Motor neuron (in vitro differentiated cells): ENCODE measurements around the gene SHC1. TPM values are rescaled to one million over a fixed set of nuclear protein-coding genes. Genes with fewer than 3 reads are reported as not detected.
"Not testable (repeated sequence)": the region's sequence is repeated elsewhere in the genome, so short reads cannot be mapped to it uniquely, and the experiment has no call there.

Experiments
- ATAC-seq, 8 experiments: fragments of 200-7000 bp; cut with Tn5 transposase; replicated peaks in 6 of 8; 2 replicates each; pipeline ENCODE4 v1.8.0; 2021; ENCODE audit warnings: mild to moderate bottlenecking in 8 of 8, moderate library complexity in 8 of 8
- H3K27ac ChIP-seq, 2 donors: fragments of 250-450 bp; sonication (Bioruptor Pico); 2 replicates each; pipeline ENCODE4 v1.9.0; 2021; ENCODE audit warnings: antibody characterized with exemption in 2 of 2, mild to moderate bottlenecking in 2 of 2, moderate library complexity in 1 of 2
- H3K4me1 ChIP-seq, 2 donors: fragments of 250-450 bp; sonication (Bioruptor Pico); replicated peaks in 1 of 2; 2 replicates each; pipeline ENCODE4 v1.6.1; 2021; ENCODE audit warnings: antibody characterized with exemption in 2 of 2, mild to moderate bottlenecking in 2 of 2, moderate library complexity in 1 of 2
- H3K4me3 ChIP-seq, 5 donors: fragments of 250-450 bp; sonication (Bioruptor Pico); 2 replicates each; pipeline ENCODE4 v1.9.0; 2021; ENCODE audit warnings: antibody characterized with exemption in 5 of 5, mild to moderate bottlenecking in 5 of 5, moderate library complexity in 4 of 5
- WGBS, 10 experiments: fragments of 450-650 bp; shearing (Covaris generic); methylation state at CpG; one replicate each; pipeline ENCODE4 v1.0.0; 2022; 5-methylcytosine and 5-hydroxymethylcytosine counted together
- in situ Hi-C, 9 experiments: fragments of 400-800 bp; cut with MboI; loops; one replicate each; pipeline ENCODE4 v1.15.0; 2021; ENCODE audit warnings: low sequenced_read_pairs in 9 of 9, low pct_unique_long_range_greater_than_20kb in 2 of 9; ENCODE audit not compliant: unreplicated experiment in 9 of 9
- total RNA-seq, 8 experiments: library from RNA; unstranded; fragments of 300-600 nt; gene quantifications; 2 replicates each; pipeline versions ENCODE4 v1.2.3 to v1.2.4, GENCODE V29; 2022

Gene SHC1
- total RNA-seq, 8 experiments from 2014 or later, result 24.8 to 184 (median 53.5) TPM

- in situ Hi-C loops, result no loop called here
- ATAC-seq, result no peak
- Histone ChIP-seq H3K4me1 (peaks cover 17 to 22% of the 10 kb centered on the region in 2 donors), H3K27ac (no peak overlapping the region), H3K4me3 (no peak overlapping the region)
- WGBS, 10 experiments, result 66 to 100% (median 96%) methylated on average over 2 to 14 of the region's 15 CpGs; no CpG with 5 or more reads in 3 of the 10 experiments
These were observed 26.6 kb upstream of the SHC1 start for GRCh38 chr1:154996966-154997701.

- H3K4me1 ChIP-seq, result peaks cover 17 to 22% of the 10 kb centered on the region in 2 donors
- in situ Hi-C loops, H3K4me3 ChIP-seq, H3K27ac ChIP-seq: not testable (repeated sequence)
- peak in 3 of 8 experiments; percentile 4 to 18 (median 6) for ATAC-seq
- 0 to 78% (median 37%) methylated on average over 2 to 11 of the region's 13 CpGs for WGBS, 10 experiments
These were observed 24.9 kb upstream of the SHC1 start for GRCh38 chr1:154995301-154995983.

GRCh38 chr1:154994591-154994990 is 24.0 kb upstream of the SHC1 start:
- in situ Hi-C loops, result no loop called here
- Histone ChIP-seq H3K4me3 (no peak overlapping the region), H3K4me1 (peaks cover 11 to 22% of the 10 kb centered on the region in 2 donors), H3K27ac (no peak overlapping the region)
- ATAC-seq, result no peak
- 16 to 93% (median 89%) methylated on average over 1 to 3 of the region's 3 CpGs; no CpG with 5 or more reads in 4 of the 10 experiments for whole genome bisulfite sequencing, 10 experiments

GRCh38 chr1:154994269-154994587 is 23.7 kb upstream of the SHC1 start:
- Histone ChIP-seq H3K4me1 (peaks cover 13 to 22% of the 10 kb centered on the region in 2 donors), H3K4me3 (no peak overlapping the region), H3K27ac (no peak overlapping the region)
- WGBS, 10 experiments, result 11 to 83% (median 83%) methylated on average over 1 of the region's 1 CpG; no CpG with 5 or more reads in 5 of the 10 experiments
- no peak for ATAC-seq
- in situ Hi-C loops, result no loop called here

- Histone ChIP-seq H3K4me1 (peaks cover 17 to 21% of the 10 kb centered on the region in 2 donors), H3K27ac (peak within 1 kb of the TSS in 1 of 2 donors; percentile 70), H3K4me3 (no peak within 1 kb of the TSS)
- ATAC-seq, result no peak
- in situ Hi-C loops, result no loop called here
- 50 to 100% (median 86%) methylated on average over 1 to 5 of the region's 8 CpGs; no CpG with 5 or more reads in 4 of the 10 experiments for WGBS, 10 experiments
These were observed 23.2 kb upstream of the SHC1 start, which contains the start of gene LENEP for GRCh38 chr1:154993572-154994268. TSS of gene LENEP (plus strand) at chr1:154993586. CDS start at chr1:154993608, 22 bp downstream.

- 38 to 100% (median 93%) methylated on average over 1 to 13 of the region's 14 CpGs; no CpG with 5 or more reads in 3 of the 10 experiments for WGBS, 10 experiments
- Histone ChIP-seq H3K4me3 (no peak overlapping the region), H3K27ac (peak overlapping the region in 1 of 2 donors; percentile 66), H3K4me1 (peaks cover 17 to 19% of the 10 kb centered on the region in 2 donors)
- in situ Hi-C loops, result no loop called here
- peak; percentile 50 to 94 (median 90) for ATAC-seq
These were observed 22.4 kb upstream of the SHC1 start for GRCh38 chr1:154992721-154993571.

GRCh38 chr1:154990276-154990675 is 19.7 kb upstream of the SHC1 start:
- Histone ChIP-seq H3K4me3 (no peak overlapping the region), H3K4me1 (peaks cover 16 to 17% of the 10 kb centered on the region in 2 donors), H3K27ac (no peak overlapping the region)
- 80 to 100% (median 91%) methylated on average over 1 to 8 of the region's 8 CpGs; no CpG with 5 or more reads in 4 of the 10 experiments for WGBS, 10 experiments
- in situ Hi-C loops, result no loop called here
- no peak for ATAC-seq

GRCh38 chr1:154989195-154989860 is 18.8 kb upstream of the SHC1 start:
- peaks cover 21 to 22% of the 10 kb centered on the region in 2 donors for H3K4me1 ChIP-seq
- no peak overlapping the region for H3K4me3 ChIP-seq
- no peak overlapping the region for H3K27ac ChIP-seq
- 80 to 100% (median 100%) methylated on average over 1 of the region's 3 CpGs; no CpG with 5 or more reads in 6 of the 10 experiments for WGBS, 10 experiments
- in situ Hi-C loops, result no loop called here
- ATAC-seq, result no peak

- 89 to 100% (median 91%) methylated on average over 1 to 13 of the region's 17 CpGs; no CpG with 5 or more reads in 3 of the 10 experiments for WGBS, 10 experiments
- in situ Hi-C loops, result no loop called here
- Histone ChIP-seq H3K4me3 (no peak overlapping the region), H3K27ac (no peak overlapping the region), H3K4me1 (peaks cover 17 to 20% of the 10 kb centered on the region in 2 donors)
- no peak for ATAC-seq
These were observed 17.8 kb upstream of the SHC1 start for GRCh38 chr1:154988058-154988954.

- Histone ChIP-seq H3K4me3 (no peak overlapping the region), H3K4me1 (peaks cover 13 to 17% of the 10 kb centered on the region in 2 donors), H3K27ac (no peak overlapping the region)
- WGBS, 10 experiments, result 87 to 100% (median 100%) methylated on average over 1 to 6 of the region's 6 CpGs; no CpG with 5 or more reads in 1 of the 10 experiments
- no peak for ATAC-seq
- in situ Hi-C loops, result no loop called here
These were observed 16.8 kb upstream of the SHC1 start for GRCh38 chr1:154987326-154987725.

- WGBS, 10 experiments, result 94 to 100% (median 100%) methylated on average over 1 to 3 of the region's 4 CpGs; no CpG with 5 or more reads in 2 of the 10 experiments
- H3K27ac ChIP-seq, H3K4me3 ChIP-seq, in situ Hi-C loops, ATAC-seq: not testable (repeated sequence)
- peaks cover 16 to 19% of the 10 kb centered on the region in 2 donors for H3K4me1 ChIP-seq
These were observed 16.2 kb upstream of the SHC1 start for GRCh38 chr1:154986736-154987135.
